ENCODE data around the gene CDK14. TPM values are rescaled to one million over a fixed set of nuclear protein-coding genes. Genes with fewer than 3 reads are reported as not detected.

CDK14 gene
- total and polyA plus RNA-seq, 10 of the 15 experiments (the other 5 are each of a cell fraction or from before 2014, with no cell fraction given): 6.5 to 61.3 (median 24.2) TPM

DNA sequence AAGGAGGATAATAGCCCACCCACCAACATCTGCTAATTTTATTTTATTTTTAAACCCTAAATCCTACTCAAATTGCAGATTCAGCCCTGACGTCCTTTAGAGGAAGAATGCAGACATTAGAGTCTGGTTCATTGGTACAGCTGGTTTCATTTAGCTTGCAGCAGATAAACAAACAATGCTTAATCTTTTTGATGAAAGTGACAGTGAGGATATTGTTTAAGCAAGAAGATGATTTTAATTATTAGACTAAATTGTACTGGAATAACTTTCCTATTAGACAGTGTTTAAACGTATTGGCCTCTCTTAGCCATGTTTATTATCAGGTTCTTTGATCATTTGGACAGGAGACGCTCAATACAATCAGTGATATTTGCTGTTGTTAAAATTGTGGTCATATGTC, 164.8 kb downstream of the CDK14 start:
- Histone ChIP-seq H3K9me3 (replicated peaks; ENCODE audit: control insufficient read depth, insufficient read depth, low read length) (no peaks in the 10 kb centered on the region), H3K27ac (ENCODE audit: control insufficient read depth, insufficient read depth) (no peak overlapping the region), H3K79me2 (ENCODE audit: control insufficient read depth, insufficient read depth, low read length) (no peaks in the 10 kb centered on the region), H3K4me1 (ENCODE audit: control insufficient read depth, insufficient read depth, low read length) (peaks cover 11% of the 10 kb centered on the region), H3K9ac (ENCODE audit: control insufficient read depth, insufficient read depth, low read length) (no peak overlapping the region), H3K27me3 (replicated peaks in 1 of 2; ENCODE audit: control insufficient read depth in 2 of 2, insufficient read depth in 2 of 2, low read length in 1 of 2) (no peaks in the 10 kb centered on the region), H3K36me3 (ENCODE audit: control insufficient read depth in 2 of 2, insufficient read depth in 2 of 2, low read length in 1 of 2) (no peaks in the 10 kb centered on the region), H2AFZ (ENCODE audit: control insufficient read depth, low read depth, low read length) (no peak overlapping the region), H3K4me3 (no peak overlapping the region), H3K4me2 (ENCODE audit: control insufficient read depth, insufficient read depth) (no peak overlapping the region), H4K20me1 (ENCODE audit: control insufficient read depth, insufficient read depth) (no peaks in the 10 kb centered on the region)
- in situ Hi-C loops (cut with MboI) (no loop called here), intact Hi-C loops (cut with micrococcal nuclease; ENCODE audit: unreplicated experiment) (loop anchor here (5.0 kb wide), 1 partner anchor 271 kb away; no protein-coding TSS in a partner anchor)
- FAIRE-seq (no peak), ATAC-seq (no peak), DNase-seq (ENCODE audit: low read depth, low spot score) (no peak)
- POLR2A ChIA-PET: interaction anchor here (0.9 to 2.1 kb wide), 4 partner anchors 9 to 51 kb away, joined by 3 to 6 read pairs (median 5); no protein-coding TSS in a partner anchor
- RAD21 ChIA-PET (ENCODE audit: unreplicated experiment): no interaction called here
- no TSS peak for BruUV-seq (replicated peaks)
- TF ChIP-seq ATF7 (IDR thresholded peaks at IDR 0.05; ENCODE audit: low read depth): no peak
- TF ChIP-seq SUPT20H (IDR thresholded peaks at IDR 0.05; ENCODE audit: borderline replicate concordance, control insufficient read depth, low read depth, low read length): no peak
- TF ChIP-seq, protein P1, sequence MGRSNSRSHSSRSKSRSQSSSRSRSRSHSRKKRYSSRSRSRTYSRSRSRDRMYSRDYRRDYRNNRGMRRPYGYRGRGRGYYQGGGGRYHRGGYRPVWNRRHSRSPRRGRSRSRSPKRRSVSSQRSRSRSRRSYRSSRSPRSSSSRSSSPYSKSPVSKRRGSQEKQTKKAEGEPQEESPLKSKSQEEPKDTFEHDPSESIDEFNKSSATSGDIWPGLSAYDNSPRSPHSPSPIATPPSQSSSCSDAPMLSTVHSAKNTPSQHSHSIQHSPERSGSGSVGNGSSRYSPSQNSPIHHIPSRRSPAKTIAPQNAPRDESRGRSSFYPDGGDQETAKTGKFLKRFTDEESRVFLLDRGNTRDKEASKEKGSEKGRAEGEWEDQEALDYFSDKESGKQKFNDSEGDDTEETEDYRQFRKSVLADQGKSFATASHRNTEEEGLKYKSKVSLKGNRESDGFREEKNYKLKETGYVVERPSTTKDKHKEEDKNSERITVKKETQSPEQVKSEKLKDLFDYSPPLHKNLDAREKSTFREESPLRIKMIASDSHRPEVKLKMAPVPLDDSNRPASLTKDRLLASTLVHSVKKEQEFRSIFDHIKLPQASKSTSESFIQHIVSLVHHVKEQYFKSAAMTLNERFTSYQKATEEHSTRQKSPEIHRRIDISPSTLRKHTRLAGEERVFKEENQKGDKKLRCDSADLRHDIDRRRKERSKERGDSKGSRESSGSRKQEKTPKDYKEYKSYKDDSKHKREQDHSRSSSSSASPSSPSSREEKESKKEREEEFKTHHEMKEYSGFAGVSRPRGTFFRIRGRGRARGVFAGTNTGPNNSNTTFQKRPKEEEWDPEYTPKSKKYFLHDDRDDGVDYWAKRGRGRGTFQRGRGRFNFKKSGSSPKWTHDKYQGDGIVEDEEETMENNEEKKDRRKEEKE (IDR thresholded peaks at IDR 0.05): no peak
- TF ChIP-seq DPF2 (IDR thresholded peaks at IDR 0.05): no peak
- TF ChIP-seq, protein P2, sequence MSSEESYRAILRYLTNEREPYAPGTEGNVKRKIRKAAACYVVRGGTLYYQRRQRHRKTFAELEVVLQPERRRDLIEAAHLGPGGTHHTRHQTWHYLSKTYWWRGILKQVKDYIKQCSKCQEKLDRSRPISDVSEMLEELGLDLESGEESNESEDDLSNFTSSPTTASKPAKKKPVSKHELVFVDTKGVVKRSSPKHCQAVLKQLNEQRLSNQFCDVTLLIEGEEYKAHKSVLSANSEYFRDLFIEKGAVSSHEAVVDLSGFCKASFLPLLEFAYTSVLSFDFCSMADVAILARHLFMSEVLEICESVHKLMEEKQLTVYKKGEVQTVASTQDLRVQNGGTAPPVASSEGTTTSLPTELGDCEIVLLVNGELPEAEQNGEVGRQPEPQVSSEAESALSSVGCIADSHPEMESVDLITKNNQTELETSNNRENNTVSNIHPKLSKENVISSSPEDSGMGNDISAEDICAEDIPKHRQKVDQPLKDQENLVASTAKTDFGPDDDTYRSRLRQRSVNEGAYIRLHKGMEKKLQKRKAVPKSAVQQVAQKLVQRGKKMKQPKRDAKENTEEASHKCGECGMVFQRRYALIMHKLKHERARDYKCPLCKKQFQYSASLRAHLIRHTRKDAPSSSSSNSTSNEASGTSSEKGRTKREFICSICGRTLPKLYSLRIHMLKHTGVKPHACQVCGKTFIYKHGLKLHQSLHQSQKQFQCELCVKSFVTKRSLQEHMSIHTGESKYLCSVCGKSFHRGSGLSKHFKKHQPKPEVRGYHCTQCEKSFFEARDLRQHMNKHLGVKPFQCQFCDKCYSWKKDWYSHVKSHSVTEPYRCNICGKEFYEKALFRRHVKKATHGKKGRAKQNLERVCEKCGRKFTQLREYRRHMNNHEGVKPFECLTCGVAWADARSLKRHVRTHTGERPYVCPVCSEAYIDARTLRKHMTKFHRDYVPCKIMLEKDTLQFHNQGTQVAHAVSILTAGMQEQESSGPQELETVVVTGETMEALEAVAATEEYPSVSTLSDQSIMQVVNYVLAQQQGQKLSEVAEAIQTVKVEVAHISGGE (CRISPR knock-in tag; IDR thresholded peaks at IDR 0.05): no peak
- no peak for TF ChIP-seq HDAC6 (IDR thresholded peaks at IDR 0.05; ENCODE audit: unreplicated experiment)
- TF ChIP-seq SMAD1 (IDR thresholded peaks at IDR 0.05; ENCODE audit: low read depth, partially characterized antibody): no peak
- no peak for TF ChIP-seq PAX5 (IDR thresholded peaks at IDR 0.05; ENCODE audit: borderline replicate concordance, low read depth, low read length)
- TF ChIP-seq, protein P3, sequence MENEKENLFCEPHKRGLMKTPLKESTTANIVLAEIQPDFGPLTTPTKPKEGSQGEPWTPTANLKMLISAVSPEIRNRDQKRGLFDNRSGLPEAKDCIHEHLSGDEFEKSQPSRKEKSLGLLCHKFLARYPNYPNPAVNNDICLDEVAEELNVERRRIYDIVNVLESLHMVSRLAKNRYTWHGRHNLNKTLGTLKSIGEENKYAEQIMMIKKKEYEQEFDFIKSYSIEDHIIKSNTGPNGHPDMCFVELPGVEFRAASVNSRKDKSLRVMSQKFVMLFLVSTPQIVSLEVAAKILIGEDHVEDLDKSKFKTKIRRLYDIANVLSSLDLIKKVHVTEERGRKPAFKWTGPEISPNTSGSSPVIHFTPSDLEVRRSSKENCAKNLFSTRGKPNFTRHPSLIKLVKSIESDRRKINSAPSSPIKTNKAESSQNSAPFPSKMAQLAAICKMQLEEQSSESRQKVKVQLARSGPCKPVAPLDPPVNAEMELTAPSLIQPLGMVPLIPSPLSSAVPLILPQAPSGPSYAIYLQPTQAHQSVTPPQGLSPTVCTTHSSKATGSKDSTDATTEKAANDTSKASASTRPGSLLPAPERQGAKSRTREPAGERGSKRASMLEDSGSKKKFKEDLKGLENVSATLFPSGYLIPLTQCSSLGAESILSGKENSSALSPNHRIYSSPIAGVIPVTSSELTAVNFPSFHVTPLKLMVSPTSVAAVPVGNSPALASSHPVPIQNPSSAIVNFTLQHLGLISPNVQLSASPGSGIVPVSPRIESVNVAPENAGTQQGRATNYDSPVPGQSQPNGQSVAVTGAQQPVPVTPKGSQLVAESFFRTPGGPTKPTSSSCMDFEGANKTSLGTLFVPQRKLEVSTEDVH (IDR thresholded peaks at IDR 0.05; ENCODE audit: low read depth, partially characterized antibody): no peak
- TF ChIP-seq TCF7 (IDR thresholded peaks at IDR 0.05; ENCODE audit: borderline replicate concordance): no peak
- no peak for TF ChIP-seq POLR2AphosphoS2 (IDR thresholded peaks at IDR 0.05; ENCODE audit: low read depth, low read length)
- TF ChIP-seq EED (IDR thresholded peaks at IDR 0.05; ENCODE audit: low read depth): no peak
- TF ChIP-seq NR2F1 (conservative IDR thresholded peaks at IDR 0.05): no peak
- TF ChIP-seq BHLHE40 (IDR thresholded peaks at IDR 0.05; ENCODE audit: borderline replicate concordance in 1 of 2, low read depth in 2 of 2, low read length in 1 of 2): no peak
- TF ChIP-seq EP300 (IDR thresholded peaks at IDR 0.05; ENCODE audit: borderline replicate concordance in 1 of 2, control insufficient read depth in 1 of 2, low read depth in 2 of 2, low read length in 2 of 2): no peak
- WGBS (ENCODE audit: insufficient coverage, insufficient replicate concordance, low lambda C conversion rate, missing lambda C conversion rate): 94% methylated on average over 3 of the region's 3 CpGs
- SMC1A ChIA-PET (ENCODE audit: uncharacterized antibody, unreplicated experiment): interaction anchor here (0.7 to 2.4 kb wide), 3 partner anchors 10 to 172 kb away, joined by 3 to 12 read pairs (median 6); no protein-coding TSS in a partner anchor
- CTCF ChIA-PET: interaction anchor here (1.1 to 1.9 kb wide), 3 partner anchors 10 to 52 kb away, joined by 4 to 9 read pairs (median 9); no protein-coding TSS in a partner anchor

Measured in GM12878 (cell line).